Head of caudate nucleus (tissue), 42 donors: ENCODE measurements around the gene RRAGC.

ENCODE experiments used
- DNase-seq, 42 donors: peaks; one replicate each; pipeline versions ENCODE4 v3.0.0 to v3.0.0-alpha.2; 2020 to 2021; ENCODE audit warnings: mixed read lengths in 7 of 42
- intact Hi-C: fragments of 100-400 bp; cut with DNase I; formaldehyde crosslinking; loops from one replicate; pipeline ENCODE4 v1.15.0; 2022

RRAGC gene

DNA sequence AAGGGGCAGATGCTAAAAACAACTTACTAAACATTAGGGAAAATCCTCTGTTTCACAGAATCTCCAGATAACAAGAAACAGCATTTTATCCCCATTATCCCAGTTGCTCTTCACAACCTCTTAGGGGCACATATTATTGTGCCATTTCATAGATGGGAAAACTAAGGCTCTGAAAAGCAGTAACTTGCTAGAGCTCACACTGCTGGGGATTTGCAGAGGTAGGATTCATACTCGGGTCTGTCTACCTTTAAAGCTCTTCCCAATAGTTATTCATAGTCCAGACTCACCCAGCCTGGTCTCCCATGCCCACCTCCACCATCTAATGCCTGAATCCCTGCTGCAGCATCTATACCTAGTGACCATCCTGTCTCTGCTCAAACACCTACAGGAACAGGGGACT is 67.7 kb downstream of the RRAGC start:
- no peak for DNase-seq
- intact Hi-C loops, result no loop called here

DNA sequence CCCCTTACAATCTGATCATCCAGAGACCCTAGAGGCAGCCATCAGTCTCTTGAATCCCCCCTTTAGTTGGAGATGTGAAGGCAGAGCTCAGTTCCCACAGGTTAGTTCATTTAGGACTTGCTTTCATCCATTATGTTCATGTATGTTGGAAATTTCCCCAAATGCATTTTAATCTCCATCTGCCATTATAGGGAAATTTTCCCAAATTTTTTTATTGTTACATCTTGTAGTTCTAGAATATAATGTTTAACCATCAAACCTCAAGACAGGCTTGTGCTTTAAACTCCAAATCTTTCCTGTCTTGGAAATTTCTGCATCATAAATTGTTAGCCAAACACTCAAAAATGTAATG is 68.4 kb downstream of the RRAGC start:
- intact Hi-C loops, result no loop called here
- no peak for DNase-seq

GRCh38 chr1:38790422-38791163 is 69.0 kb downstream of the RRAGC start:
- intact Hi-C loops, result no loop called here
- DNase-seq, result no peak

GRCh38 chr1:38789498-38790169 is 69.9 kb downstream of the RRAGC start:
- intact Hi-C loops, result no loop called here
- no peak for DNase-seq

DNA sequence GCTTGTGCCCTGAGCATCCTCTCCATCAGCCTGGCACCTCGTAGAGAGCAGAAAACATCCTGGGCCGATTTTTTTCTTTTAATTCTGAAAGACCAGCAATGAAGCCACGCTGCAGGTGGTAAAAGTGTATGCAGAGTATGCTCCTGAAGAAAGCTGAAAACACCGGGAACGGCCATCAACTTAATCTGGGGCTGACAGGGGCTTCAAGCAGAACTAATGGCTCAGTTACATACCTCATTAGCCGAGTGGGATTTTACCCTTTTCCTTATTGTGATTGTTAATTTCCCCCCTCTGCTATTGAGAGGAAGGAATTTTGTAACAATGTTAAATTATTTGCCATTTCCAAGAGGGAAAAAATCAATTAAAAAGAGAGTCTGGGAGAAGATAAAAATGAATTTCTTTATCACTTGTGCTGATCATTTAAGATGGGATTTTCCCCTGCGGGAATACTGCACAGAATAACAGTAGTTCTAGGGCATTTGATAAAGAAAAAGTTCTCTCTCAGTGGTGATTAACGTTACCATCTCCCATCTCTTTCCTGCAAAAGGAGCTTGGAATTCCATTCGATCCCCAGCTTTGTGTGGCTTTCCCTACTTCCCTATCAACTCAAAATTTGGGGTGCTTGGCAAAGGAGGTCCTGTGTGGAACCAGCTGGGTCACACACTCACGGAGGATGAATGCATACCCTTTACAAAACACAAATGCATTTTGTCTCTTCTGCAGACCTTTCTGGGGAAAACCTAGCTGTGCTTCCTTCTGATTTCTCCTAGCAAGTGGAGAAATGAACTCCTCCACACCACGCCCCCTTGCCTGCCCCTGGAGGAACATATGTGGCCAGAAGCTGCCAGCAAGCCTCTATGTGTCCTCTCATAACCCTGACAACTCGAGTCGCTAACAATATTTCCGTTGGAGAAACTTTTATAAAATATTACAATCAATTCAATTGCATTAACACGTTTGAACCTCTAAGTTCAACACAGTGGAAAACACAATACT is 70.9 kb downstream of the RRAGC start:
- intact Hi-C loops, result no loop called here
- DNase-seq, result no peak
